NCI-H510A (cell line): ENCODE results near the gene PIAS4.
A peak's percentile ranks its signal among the peaks of the same experiment; 100 is the strongest.

Source experiments
- DNase-seq: peaks from one replicate; lab custom pipeline; 2025; lab: John Stamatoyannopoulos, UW

The PIAS4 gene

DNA sequence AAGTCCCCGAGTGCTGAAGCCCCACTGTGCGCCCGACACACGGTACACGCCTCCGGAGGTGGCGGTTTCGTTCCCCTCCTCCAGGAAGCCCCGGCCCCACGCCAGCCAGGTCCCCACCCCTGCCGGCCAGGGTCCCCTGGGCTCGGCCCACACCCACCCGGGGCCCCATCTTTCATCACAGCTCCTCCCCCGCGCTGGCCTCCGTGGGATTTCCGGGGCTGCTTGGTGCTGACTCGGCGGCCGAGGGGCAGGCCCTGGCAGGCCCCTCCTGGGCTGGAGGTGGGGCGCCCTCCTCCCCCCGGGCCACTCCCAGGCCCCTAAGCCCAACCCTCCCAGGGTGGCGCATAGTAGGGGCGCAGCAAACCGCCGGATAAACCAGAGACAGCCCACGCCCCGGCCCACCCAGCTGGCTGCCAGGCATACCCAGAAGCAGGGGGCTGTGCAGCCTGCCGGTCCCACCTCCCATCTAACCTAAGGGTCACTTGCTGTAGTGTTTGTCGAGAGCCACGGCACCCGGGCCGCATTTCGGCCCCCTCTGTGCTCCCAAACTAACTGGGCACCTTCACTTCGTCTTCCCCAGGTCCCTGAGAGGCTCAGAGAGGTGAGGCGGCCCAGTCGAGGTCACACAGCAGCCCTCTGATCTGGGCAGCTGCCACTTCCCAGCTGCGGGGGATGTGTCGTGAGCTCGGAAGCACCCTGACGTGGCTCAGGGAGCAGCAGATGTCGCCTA lies 52.5 kb downstream of the PIAS4 start:
- DNase-seq = no peak

DNA sequence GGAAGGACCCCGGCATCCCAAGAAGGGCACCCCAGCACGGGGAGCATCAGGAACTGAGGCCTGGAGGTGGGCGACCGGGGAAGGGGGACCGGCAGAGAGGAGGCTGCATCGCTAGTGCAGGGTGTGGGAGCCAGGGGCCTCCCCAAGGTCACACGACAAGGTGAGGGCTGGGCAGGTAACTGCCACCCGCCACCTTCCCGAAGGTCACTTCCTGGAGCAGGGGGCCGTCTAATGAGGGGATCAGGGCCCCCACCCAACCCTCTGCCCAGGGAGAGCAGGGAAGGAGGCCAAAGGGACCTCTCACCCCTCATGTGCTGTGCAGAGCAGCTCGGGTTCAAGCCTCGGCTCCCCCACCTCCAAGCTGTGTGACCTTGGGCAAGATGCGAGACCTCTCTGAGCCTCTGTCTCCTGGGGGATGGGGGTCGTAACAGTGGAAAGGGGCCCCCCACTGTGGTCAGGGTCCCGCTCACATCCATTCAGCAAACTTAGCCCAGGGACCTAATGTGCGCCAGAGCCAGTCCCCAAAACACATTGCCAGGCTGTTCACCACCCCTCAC lies 53.2 kb downstream of the PIAS4 start:
- DNase-seq = no peak

DNA sequence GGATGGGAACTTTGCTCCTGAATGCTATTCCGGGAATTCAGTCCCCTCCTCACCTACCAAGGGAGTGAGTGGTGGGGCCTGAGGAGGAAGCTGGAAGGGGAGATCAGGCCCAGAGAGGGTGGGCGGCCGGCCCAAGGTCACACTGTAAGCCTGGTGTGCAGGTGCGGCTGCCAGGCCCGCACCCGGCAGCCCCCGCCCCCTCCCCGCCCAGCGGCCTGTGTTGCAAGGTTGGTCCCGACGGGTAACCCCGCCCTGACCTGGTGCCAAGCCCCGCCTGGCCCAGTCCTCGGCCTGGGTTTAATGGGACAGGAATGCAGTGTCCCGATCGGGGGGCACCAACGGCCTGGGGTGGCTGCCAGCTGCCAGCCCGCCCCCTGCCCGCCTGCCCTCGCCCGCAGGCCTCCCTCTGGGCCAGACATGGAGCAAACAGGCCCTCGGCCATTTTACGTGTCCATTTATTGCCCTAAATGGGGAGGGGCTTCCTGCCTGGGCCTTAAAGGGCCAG lies 53.7 kb downstream of the PIAS4 start:
- no peak for DNase-seq

DNA sequence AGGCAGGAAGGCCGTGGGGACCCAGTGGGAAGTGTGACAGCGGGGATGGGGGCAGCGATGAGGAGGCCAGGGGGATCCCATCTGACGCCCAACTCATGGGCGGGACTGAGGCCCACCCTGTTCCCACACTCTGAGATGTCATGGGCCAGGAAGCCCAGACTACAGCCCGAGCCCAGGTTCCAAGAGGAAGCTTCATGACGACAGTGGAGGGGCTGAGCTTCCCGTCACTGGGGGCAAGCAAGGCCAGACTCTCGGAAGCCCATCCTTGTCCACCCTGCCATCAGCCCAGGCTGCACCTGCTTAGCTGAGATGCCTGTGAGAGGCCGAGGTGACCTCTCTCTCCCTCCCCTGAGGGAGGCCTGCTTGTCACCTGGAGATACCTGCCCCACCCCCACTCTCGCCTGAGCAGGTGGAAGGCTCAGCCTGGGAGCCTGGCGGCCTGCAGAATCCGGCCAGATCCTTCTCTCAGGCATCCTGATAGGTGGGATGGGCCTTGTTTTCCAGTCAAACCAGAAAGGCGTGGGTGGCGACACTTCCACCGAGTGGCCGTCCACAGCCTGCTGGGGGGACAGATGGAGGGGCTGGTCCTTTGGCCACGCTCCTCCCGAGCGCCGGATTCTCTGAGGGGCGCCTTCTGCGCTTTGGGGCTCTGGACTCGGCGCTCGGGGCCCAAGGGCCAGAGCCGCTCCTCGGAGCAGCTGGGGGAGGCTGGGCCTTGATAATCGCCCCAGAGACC lies 54.3 kb downstream of the PIAS4 start:
- DNase-seq = peak; percentile 97

DNA sequence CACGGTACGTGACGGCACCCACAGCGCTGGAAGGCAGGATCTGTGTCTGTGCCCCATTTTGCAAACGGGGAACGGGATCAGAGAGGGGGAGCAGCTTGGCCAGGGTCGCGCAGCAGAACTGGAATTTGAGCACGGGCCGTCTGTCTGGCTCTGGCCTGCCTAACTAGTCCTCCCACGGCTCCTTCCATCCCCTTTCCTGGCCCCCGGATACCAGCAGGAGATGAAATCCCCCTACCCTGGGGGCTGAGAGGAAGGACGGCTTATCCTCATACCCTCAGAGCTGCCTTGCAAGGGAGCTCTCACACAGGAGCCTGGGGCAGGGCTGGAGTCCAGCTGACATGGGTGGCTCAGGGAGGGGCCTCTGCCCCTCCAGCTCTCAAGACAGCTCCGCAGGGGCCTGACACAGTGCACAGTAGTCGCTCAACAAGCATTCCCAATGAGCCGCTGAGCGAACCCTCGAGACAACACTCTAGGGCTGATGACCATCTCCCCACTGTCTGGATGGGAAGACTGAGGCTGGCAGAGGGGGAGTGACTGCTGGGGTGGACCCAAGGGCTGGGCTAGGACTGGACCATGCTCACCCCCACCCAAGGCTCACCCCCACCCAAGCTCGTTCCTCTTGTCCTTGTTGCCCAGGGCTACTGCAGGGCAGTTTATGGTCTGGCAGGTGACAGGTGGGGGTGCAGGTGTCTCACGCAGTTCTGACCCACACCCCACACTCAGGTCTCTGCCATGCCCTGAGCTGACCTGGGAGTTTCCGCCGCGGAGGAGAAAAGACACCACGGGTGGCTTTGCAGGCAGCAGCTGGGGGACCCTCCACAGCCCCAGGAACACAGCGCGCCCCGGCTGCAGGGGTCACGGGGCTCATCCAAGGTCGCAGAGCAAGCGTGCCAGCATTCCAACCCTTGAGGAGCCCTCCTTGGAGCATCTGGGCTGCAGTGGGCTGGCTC lies 55.2 kb downstream of the PIAS4 start:
- no peak for DNase-seq

DNA sequence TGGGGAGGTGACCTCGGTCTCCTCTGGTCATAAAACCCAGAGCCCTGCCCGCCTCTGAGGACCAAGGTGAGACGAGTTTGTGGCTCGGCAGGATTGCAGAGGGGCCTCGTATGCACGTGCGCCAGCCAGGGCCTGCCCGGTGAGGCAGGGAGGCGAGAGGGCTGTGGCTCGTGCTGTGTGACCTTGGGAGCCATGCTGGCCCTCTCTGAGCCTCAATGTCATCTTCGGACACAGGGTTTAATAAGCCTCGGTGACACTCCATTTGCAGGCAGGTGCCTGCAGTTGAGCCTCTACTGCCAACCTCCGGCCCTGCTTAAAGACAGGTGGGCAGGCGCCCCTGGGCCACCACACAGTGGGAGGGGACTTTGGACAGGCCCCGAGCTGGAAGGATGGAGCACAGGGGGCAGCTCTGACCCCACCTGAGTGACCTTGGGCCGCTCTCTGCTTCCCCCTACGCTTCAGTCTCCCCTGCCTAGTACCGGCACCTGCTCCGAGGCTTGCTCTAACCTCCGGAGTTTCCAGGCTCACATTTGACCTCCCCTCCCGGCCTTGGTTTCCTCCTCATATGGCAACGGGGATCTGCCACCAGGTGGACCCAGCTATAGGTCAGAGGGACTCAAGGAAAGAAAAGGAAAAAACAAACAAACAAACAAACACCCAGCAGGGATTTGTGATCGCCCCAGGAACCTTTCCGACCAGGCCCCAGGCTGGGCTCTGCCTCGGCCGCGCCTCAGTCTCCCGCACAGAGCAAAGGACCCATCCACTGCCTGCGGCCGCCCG lies 56.0 kb downstream of the PIAS4 start:
- DNase-seq = no peak

DNA sequence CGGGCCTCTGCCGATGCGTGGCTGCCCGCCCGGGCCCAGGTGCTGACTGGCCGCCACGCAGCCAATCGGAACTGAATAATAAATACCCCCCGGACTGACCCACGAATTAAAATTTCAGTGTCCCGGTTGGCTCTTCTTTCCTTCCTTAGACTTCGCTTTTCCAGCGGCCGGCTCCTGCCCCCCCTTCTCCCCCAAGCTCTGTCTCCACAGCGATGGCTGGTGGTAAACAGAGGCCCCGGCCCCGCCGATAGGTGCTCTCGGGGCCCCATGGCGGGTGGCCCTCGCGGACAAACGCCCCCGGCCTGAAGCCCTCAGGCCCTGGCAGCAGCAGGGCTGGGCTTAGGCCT lies 56.6 kb downstream of the PIAS4 start:
- DNase-seq = no peak

DNA sequence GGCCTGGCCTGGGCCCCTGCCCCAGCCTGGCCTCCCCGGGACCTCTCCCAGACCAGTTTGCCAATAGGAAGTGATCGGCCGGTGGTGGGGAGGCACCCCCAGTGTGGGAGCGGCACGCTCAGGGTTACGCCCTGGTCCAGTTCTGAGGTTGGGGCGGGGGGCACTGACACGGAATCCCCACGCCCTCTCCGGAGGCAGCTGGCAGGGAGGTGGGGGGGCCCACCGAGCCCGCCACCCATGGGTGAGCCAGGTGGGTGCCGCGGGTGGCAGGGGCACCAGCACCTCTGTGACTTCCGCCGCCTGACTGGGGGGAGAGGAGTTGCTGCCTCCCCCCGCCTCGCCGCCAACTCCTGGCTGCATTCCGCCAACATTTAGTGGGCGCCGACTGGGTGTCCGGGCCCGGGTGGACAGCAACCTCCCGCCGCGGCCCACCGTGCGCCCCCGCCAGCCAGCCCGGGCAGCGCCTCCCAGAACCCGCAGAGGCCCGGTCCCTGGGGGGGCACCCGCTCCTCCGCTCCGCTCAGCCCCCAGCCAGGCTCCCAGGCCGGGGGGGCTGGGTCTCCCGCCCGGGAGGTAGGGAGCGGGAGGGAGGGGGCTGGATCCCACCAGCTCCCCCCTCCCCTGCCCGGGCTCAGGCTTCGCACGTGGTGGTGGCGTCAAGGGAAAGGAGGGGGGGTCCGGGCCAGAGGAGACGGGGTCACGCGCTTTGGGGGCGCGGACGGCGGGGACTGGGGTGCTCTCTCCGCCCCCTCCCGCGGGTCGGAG lies 57.1 kb downstream of the PIAS4 start:
- DNase-seq = no peak

DNA sequence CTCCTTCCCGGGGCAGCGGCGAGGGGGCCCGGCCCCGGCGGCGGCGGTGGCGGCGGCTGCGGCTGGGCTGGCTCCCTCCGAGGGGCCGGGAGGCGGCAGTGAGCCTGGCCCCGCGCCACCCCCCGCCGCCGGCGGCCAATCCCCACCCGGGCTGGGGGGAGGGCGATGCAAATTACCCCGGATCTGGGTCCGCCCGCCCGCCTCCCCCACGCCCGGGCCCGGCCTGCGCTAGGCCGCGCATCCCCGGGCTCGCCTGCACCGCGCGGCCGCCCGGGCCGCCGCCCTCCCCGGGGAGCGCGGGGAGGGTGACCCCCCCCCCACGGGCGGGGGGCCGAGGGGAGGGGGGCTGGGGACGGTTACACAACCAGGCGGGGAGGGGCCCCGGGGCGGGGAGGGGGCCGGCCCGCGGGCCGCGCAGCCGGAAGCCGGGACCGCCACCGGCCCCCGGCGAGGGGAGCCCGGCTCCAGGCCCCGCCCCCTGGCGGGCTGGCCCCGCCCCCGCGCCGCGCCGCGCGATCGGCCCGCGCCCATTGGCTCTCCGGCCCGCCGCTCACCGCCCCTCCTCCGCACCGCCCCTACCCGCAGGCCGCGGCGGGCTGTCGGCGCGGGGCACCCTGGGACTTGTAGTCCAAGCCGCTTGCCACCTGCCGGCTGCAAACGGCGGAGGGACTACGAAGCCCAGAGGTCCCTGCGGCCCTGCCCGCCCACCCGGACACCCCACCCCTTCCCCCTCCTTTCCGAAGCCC lies 58.1 kb downstream of the PIAS4 start:
- peak; percentile 97 for DNase-seq

DNA sequence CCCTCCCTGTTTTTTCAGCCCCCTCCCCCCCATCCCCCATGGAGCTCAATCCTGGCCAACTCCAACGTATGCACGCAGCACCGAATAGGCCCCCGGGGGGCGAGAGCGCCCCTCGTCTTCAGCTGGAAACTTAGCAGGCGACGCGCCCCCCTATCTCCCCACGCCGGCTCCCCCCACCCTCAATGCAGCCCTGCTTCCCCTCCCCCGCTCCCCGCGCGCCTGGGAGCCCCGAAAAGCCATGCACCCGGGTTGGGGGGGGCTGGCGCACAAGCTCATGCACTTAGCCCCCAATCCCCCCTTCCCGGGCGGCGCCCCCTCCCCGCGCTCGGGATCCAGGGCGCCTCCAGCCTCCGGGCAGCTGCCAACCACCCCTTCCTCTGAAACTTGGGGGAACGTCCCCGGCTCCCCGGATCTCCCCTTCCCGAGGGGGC lies 58.7 kb downstream of the PIAS4 start:
- DNase-seq = no peak

DNA sequence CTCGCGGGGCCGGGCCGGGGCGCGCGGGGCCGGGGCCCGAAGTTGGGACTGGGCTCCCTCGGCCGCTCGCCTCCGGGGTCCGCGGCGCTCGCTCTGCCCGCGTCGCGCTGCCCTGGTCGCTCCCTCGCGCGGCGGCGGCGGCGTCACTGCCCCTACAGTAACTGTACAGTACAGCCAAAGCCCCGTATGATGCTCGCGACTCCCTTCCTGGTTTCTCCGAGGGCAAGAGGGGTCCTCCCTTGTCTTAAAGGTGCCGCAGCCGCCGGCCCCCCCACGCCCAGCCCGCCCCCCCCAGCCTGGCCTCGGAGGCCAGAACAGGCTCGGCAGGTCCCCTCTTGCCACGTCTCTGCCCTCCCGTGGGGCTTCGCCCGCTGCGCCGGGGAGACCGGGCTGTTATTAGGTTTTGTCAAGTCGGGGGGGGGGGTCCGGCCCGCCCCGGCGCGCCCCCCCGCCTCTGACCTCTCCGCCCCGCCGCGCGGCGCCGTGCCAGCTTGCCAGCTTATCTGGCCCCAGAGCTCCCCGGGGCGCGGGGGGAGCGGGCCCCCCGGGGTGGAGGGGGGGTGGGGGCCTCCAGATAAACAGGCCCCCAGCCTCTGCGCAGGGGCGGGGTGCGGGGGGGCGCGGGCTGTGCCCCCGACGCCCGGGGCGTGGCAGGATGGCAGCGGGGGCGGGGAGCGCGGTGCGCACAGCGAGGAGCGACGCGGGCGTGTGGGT lies 59.3 kb downstream of the PIAS4 start, which contains the start of gene ZBTB7A:
Gene ZBTB7A (minus strand): TSS at position 218 of the 714 bp plus-strand sequence. CDS start 11,667 bp downstream, outside the sequence.
- DNase-seq = peak; percentile 65

DNA sequence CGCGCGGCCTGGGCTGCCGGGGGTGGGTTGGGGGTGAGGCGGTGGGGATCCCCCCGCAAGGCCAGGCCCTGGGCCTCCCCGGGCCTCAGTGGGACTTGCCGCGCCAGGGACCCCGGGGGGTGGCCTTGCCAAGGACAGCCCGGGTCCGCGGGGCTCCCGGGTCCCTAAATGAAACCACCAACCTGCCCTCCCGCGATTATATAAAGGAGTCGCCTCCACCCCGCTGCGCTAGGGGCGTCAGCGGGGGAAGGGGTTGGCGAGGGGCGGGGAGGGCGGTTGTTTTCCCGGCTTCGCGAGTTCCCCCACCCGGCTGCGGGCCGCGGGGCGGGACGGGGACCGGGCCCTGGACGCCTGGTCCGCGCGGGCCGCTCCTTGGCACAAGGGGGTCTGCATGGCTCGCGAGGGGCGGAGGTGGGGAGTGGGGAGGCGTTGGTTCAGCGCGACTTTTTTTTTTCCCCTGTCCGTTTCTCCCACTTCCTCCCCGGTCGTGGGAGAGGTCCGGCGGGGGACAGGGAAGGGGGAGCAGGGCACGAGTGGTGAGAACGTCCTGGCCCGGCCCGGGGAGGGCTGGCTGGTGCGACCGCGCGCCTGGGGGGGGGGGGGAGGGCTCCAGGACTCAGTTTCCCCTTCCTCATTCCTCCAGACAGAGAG lies 60.0 kb downstream of the PIAS4 start:
- no peak for DNase-seq

DNA sequence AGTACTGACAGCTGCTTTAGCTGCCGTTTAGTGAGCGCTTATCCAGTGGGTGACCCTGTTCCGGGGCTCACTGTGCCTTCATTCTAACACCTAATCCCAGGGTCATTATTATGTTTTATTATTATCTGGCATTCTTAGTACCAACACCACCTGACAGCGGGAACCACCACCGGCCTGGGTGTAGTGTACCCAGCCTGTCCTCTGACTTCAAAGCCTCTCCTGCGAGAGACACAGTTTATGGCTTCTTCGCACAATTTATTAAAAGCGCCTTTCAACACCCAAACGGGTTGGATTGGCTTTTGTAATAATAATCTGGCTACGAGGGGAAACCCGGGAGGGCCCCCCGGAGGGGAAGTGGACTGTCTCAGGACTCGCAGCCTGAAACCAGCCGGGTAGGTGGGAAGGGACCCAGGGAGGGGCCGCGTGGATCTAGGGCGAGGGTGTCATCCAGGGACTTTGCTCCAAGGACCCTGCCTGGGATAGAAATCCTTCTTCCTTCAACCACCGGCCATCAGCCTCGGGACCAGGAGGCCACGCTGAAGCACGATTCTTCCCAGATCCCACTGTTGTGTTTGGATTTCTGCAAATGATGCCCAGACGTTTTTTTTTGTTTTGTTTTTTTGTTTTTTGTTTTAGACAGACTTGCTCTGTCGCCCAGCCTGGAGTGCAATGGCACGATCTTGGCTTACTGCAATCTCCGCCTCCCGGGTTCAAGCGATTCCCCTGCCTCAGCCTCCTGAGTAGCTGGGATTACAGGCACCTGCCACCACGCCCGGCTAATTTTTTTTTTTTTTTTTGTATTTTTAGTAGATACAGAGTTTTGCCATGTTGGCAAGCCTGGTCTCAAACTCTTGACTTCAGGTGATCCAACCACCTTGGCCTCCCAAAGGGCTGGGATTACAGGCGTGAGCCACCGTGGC lies 60.8 kb downstream of the PIAS4 start:
- DNase-seq = no peak

DNA sequence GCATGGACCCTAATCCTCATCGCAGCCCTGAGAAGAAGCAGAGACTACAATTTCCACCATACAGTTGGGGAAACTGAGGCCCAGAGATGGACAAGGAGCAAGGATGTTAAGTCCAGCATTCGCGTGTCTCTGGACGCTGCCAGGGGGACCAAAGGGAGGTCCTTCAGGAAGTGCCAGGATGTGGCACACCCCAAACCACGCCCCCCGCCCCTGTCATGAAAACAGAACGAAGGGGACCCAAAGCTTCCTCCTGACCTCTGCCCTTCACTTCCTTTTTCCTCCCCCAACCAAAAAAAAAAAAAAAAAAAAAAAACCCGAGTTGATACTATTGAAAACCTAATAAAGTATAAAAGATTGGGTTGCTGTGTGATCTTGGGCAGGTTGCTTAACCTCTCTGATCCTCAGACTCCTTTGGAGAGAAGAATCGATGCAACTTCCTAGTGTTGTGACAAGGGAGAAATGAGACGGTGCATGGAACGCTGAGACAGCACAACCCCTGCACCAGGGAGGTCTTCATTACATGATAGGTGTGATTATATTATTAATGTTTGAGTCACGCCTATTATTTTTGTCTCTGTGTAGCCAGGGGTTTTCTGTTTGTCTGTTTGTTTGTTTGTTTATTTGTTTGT lies 61.9 kb downstream of the PIAS4 start:
- no peak for DNase-seq

DNA sequence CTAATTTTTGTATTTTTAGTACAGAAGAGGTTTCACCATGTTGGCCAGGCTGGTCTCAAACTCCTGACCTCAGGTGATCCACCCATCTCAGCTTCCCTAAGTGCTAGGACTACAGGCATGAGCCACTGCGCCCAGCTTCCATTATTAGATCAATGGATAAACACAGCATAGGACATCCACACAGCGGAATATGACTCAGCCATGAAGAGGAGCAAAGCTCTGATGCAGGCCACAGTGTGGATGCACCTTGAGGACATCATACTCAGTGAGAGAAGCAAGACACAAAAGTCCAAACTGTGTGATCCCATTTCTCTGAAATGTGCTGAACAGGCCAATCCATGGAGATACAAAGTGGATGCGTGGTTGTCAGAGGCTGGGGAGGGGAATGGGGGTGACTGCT lies 64.1 kb downstream of the PIAS4 start:
- no peak for DNase-seq

DNA sequence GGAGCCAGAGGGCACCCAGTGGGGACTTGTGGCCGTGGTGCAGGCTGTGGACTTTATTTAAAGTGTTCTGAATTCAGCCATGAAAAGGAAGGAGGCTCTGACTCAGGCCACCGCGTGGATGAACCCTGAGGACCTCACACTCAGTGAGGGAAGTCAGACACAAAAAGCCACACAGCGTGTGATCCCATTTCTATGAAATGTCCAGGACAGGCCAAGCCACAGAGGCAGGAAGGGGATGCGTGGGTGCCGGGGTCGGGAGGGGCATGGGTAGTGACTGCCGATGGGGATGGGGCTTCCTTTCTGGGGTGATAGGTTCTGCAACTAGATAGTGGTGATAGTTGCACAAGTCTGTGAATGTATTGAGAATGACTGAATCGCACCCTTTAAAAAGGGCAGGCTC lies 67.8 kb downstream of the PIAS4 start:
- no peak for DNase-seq

DNA sequence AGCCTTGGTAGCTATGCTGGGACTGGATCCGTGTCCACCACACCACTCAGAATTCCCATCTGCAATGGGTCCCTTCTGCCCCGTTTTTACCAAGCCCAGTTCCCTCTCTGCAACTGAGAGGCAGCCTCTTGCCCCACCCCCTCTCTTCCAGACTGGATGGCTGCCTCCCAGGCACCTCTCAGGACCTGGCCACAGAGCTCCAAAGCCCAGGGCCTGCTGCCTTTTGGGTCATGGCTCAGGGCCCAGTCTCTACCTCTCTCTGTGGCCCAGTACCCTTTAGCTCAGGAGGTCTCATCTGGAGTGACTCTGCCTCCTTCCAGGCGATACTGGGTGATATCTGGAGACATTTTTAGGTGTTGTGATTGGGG lies 69.5 kb downstream of the PIAS4 start:
- DNase-seq = no peak
